GM19023 (cell line): ENCODE results near the gene ZNF831.

ENCODE experiments used
- ATAC-seq: cut with Tn5 transposase; IDR thresholded peaks from one replicate; pipeline ENCODE4 v1.9.1; 2021; ENCODE audit warnings: mild to moderate bottlenecking, moderate library complexity; ENCODE audit not compliant: unreplicated experiment

Gene ZNF831

DNA sequence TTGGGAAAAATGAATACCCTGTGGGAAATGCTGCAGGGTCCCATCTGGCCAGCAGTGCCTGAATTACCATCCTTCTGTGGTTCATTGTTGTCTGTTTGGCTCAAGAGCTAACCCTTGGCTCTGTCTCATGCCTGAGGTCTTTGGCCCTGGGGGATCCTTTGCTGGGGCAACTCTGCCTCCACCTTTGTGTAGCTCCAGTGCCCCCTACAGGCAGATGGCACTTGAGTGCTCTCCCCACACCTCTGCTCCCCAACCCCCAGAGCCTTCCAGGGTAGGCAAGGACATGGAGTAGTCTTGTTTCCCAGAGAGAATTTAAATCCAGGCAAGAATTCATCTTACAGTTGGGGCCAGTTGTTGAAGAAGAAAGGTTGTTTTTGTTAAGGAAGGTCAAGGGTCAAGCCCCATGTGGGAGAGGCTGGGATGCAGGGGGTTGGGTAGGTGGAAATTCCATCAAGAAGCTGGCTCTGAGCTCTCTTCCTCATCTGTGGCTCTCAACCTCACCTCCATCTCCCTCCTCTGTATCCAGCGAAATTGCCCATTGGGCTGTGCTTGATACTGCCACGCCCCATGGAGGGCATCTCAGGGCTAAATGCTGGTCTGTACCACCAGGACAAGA, 44.2 kb downstream of the ZNF831 start:
- ATAC-seq: no peak

DNA sequence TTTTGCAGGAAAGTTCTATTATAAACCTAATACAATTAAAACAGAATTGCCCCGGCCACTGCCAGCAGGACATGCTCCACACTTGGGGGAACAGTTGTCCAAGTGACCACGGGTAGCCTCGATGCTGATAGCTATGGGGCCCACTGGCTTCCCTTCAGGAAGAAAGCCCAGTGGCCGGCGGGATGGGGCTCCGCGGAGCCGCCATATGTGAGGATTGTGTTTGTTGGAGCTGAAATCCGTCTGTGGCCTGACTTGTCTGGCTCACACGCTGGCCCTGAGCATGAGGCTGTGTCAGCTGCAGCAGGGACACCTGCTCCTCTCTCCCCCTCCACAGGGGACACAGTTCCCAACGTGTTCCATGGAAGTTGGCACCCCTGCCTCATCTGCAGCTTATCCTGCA, 46.6 kb downstream of the ZNF831 start:
- ATAC-seq: no peak

DNA sequence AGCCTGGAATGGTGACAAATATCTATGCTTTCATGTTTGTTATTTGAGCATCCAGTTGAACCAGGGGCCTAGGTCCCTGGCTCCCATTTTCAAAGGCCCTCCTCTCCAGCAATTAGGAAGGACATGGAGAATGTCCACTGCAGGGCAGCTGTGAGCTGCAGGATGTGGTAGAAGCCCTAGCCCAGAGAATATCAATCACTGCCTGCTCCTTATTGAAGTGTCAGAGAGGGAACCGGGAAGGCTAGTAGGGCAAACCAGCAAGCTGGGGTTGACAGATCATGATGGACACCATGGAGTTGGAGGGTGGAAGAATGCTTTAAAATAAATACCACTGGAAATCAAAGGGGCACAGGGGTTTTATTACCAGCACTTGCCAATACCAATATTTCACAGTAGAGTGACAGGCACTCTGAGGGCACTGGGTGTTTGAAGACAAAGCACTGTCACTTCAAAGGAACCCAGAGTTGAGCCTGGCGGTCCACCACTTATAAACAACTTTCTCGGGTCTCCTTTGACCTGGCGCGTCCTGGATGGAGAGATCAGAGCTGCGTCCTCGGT, 47.7 kb downstream of the ZNF831 start:
- ATAC-seq: no peak

DNA sequence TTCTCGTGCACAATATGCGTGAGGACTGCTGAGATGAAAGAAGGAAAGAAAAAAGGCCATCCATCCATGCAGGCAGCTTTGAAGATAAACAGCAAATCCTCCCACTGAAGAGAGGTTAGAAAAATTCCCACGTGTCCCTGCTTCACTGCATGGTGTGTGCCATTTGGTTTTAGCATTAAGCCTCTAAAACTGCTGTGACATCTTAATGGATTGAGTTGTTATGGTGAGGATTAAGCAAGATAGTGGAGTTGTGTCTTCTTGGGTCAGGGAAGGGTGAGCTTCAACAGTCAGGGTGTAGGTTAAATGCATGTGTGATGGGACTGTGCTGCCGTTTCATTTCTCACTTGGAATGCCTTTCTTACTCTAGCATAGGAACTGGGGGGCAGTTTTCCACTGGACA, 50.5 kb downstream of the ZNF831 start:
- no peak for ATAC-seq

DNA sequence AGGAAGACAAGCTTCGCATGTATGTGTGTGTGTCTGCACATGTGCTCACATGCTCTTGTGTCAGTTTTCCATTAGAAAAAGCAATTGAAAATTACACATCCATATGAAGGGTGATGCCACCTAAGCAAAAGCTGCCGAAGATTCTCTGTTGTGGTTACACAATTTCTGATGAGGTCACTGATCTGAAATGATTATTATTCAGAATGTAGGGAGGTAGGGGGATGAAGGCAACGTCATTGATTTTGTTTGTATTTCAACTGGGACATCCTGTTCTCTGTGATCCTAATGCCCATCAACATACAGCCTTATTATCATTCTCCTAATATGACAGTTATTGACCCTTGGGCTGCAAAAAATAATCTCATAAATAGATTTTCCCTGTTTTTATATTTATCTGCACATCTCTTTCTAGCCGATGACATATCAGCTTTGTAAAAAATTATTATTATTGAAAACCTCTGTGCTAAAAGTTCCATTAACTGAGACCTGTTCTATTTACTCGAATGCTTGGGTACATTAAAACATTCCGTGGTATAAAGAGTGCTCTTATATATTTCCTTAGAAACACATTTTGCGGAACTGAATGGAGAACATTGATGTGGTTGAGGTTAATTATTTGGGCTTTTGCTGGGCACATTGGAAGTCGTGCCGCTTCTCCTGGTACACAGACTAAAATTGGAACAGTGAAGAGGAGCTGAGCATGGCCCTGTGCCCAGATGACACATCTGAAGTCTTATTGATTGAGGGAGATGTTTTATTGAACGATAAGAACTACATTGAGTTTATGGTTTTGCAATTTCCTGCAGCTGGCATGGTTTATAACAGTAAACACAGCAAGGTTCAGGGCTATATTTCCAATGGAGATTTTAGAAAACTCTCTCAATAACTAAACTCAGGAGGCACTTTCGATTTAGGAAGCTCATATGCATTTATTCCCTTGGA, 51.3 kb downstream of the ZNF831 start:
- ATAC-seq: no peak

DNA sequence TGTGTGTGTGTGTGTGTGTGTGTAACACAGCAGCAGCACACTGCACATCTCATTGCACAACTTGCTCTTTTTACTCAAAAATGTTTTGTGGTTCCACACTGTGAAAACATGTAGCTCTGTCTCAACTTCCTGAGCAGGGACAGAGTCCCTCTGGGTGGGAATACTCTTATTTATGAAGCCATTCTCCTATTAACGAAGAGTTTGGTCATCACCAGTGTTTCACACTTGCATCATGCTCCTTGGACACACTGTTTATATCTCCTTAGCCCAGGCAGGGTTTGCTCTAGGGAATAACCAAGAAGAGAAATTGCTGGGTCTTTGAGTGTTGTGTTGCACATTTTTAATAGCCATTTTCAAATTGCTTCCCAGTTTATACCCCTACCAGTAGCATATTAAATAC, 53.6 kb downstream of the ZNF831 start:
- no peak for ATAC-seq

DNA sequence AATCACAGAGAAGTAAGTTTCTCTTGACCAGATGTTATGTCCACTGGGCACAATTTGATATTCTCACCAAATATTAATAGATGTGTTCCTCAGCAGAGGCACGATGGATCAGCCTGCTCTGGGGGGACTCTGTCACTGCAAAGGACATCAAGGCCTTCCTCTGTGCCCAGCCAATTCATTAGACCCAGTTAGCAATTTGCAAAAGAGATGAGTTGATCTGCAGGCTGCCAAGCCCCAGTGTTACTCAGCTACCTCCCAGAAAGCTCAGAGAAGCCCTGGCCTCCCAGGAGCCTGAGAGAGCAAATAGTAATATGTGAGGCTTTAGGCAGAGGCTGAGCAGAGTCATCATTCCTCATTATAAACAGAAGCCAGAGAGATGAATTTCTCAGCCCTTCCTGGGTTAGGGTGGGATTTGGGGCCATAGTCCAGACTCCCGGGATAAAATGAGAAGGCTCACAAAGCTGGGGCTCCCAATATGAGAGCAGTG, 54.2 kb downstream of the ZNF831 start:
- no peak for ATAC-seq

DNA sequence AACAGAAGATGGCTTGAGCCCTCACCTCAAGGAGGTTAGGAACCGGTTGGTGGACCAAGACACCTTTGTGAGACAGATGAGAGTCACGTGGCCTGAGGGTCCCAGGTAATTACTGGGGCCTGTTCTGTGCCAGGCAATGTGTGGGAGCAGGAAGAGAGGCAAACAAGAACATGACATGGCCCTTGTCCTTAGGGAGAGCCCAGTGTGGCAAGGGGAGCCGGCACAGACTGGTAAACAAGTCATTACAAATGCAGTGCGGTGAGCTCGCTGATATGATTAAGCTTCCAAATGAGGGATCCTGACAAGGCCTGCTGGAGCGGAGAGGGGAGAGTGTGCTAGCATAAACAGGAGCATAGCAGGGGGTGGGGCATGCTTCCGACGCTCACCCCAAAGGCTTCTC, 55.6 kb downstream of the ZNF831 start:
- no peak for ATAC-seq

DNA sequence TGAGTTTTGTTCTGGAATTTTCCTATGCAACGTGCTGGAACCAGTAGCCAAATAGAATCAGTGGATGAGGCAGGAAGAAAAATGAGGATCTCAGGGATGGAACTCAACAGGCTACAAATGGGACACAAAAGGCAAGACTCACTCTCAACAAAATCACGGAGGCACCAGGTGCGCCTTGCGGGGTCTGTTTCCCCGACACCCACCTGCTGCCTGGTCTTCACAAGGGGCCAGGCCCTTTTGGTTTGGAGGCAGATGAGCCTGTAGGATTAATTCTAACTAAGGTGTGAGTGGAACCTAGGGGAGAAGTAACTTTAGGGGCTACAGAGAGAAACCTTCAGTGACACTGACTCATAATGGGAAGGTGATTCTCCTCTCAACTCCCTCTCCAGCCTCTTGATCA, 56.5 kb downstream of the ZNF831 start:
- ATAC-seq: no peak

DNA sequence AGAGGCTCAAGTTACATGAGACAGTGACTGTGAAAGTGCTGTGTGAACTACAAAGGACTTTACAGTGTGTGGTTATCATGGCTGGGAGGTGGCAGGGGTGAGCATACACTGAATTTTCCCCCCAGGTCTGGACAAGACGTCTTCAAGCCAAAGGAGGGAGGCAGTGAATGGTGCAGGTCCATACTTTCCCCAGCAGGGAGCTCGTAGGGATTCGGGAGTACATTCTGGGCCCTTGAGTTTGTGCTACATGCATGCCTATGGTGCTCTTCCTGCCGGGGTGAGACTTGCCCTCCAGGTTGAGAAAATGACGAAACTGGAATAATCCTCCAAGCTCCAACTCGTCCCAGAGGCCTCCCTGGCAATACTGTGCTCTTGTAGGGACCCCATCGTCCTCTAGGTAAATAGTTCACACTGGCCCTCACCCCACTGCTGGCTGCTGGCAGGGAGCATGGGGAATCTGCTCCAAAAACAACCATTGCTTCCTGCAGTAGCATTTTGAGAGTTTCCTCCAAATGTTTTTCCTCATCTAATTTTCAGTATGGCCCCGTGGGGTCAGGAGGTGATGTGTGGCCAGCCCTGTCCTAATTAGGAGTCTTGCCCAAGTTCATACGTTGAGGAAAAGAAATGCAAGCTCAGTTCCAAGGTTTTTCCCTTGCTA, 57.6 kb downstream of the ZNF831 start:
- no peak for ATAC-seq

DNA sequence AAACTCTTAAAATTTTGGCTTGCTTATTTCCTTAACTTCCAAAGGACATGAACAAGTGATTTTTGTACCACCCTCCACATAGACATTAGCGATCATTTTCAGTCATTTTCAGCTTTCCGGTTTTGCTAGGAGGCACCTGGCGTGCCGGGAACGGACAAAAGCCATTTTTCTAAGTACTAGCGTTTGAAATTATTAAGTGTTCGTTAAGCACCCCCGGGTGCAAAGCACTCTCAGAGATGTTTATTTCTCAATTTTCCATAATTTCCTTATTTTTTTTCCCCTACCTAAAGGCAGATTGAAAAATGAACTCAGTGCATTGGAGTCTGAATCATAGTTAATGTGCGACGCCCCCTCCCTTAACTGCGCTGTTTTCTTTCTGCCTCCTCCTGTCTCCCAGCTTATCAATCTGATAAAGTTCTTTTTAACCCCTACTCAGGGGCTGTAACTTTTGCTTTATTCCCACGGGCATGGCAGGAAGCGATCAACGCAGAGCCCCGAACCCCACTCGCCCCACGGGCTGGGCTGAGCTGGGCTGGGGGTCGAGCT, 58.2 kb downstream of the ZNF831 start:
- no peak for ATAC-seq

DNA sequence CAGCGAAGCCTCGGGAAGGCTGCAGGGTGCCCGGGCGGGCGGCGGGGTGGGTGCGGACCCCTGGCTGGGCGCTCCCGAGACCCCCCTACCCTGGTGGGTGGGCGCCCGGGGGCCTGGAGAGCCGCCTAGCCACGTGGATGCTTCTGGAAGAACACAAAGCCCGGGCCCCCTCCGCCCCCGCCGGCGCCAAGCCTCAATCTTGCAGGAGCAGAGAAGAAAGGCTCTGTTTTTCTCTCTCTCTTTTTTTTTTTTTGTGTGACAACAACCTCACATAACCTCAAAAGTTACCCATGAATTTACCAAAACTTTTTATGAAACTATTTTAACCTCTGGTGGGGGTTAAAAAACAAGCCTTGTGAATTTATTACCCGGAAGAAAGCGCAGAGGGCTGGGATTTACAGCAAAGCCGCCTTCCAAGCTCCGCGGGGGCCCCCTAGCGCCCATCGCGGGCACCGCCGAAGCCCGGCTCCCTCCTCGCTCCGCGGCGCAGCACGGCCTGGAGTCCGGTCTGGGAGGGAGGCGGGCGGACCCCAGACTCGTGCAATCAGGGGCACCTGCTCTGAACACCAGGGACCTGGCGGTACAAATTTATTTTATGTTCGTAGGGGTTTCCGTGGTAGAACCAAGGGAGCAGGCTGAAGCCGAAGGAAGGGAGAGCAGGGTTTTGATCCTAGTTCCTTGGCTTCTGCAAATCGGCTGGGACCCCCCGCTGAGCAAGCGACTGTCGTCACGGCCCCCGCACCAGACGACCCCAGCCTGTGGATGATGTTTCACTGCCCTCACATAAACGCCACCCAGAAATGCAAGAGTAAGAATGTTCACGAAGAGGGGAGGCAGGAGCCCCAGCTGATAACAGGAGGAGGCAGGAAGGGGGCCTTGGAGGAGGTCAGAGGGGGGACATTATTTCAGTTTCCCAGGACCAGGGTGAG, 58.9 kb downstream of the ZNF831 start:
- ATAC-seq: no peak

DNA sequence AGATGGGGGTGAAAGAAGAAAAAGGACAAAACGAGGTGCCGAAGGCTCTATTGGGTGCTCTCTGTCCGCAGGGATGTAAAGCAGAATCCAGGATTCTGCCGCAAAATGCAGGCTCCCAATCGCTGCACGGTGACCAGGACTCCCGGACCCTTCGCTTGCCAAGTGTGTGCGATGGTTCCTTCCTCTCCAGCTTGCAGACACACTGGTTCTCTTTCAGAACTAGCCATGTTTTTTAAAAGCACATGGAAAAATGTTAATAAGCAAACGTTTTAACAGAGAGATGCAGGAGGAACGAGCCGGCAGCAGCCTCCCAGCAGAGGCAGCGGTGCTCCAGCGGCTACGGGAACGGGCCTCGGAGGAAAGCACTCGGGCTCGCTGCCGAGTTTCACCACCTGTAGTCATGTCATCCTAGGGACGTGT, 59.6 kb downstream of the ZNF831 start:
- ATAC-seq: no peak

DNA sequence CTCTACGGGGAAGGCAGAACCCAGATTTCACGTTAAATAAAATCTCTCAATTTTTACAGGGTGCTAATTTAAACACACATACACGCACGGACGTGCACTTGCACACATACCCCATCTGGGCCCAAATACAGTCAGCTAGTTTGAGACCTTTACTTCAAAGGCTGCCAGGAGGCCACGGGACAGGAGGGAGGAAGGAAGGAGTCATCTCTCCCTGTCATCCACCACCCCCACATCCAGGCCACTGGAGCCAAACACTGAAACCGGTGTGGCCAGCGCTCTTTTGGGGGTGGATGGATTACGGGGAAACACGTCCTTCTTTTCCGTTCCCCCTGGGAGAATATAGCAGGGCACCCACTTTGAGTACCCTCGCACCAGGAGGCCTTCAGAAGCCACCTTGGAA, 60.1 kb downstream of the ZNF831 start:
- no peak for ATAC-seq

DNA sequence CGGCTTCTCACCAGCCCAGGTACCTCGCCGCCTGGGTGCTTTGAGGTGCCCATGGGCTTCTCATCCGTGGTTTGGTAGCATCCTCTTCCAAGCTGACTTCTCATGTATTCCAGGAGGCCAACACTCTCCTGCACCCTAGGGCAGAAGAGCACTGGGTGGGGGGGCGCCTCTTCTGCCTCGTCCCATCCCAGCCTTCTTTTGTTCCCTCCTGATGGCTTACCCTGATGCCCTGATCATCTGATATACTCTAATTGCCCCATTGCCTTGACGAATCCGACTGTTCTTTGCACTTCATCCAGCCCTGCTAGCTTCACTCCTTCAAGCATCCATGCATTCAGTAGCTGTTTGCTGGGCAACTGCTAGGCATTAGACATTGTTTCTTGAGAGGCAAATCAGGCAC, 60.6 kb downstream of the ZNF831 start:
- ATAC-seq: no peak

DNA sequence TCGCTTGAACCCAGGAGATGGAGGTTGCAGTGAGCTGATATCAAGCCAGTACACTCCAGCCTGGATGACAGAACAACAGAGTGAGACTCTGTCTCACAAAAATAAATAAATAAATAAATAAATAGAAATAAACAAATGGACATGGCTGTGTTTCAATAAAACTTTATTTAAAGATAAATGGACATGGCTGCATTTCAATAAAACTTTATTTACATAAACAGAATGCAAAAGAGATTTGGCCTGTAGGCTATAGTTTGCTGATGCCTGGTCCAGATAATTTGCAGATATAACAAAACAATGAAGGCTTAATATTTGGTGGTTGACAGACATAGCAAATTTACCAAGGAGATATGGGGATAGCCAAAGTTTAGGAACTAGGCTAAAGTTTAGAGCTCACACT, 66.8 kb downstream of the ZNF831 start:
- no peak for ATAC-seq

DNA sequence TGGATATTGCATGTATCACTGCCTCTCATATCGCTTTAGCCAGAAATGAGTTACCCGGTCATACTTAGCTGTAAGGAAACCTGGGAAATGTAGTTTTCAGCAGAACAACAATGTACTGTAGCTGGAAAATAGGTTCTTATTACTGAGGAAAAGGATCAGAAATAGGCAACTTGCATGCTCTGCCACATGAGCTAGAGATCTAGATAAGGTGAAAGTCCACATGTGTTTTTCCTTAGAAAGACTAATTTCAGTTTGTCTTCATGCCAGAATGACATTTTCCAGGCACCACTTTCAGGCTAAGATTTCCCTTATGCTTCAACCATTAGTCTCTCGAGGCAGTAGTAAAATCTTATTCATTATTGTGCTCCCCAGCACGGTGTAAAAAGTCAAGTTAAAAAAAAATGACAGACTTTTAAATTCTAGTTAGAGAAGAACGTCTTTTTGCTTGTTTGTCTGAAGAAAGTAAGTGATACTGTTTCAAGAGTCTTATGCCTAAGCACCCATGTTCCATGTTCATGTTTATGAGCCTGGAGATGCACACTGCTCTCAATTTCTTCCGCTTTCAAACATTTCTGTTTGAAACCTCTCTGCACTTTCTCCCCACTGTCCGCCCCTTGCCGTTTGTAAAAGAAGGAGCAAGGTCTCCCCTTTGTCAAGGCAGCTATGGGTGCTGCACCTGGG, 67.6 kb downstream of the ZNF831 start:
- no peak for ATAC-seq

DNA sequence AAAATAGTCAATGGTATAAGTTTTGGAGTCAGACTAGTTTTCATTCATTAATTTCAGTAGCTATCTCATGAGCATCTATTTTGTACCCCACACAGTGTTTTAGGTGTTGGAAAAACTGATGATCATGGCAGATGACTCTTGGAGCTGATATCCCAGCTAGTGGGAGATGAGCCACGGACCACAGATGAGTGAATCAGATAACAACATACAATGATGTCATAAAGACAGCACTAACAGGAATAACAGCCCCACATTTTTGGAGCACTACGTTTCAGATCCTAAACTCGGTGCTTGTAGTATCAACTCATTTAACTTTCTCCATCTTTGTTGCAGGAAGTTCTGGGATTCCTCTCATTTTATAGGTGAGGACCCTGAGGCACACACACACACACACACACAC, 69.0 kb downstream of the ZNF831 start:
- no peak for ATAC-seq

DNA sequence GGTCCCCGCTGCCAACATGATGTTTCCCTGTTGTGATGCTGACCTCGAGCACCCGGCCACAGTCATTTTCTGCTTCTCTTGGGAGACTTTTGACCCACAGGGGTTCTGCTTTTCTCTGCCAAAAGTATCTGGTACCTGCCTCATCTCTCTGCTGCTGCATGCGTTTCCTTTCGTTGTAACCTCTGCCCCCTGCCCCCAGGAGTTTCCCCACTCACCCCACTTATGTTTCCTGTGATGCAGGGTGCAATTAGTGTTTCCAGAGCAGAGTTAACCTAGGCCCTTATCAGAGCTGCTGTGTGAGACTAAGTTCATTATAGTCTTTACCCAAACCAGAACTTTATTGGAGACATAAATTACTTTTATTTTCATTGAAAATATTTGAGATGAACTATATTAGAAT, 71.6 kb downstream of the ZNF831 start:
- no peak for ATAC-seq

DNA sequence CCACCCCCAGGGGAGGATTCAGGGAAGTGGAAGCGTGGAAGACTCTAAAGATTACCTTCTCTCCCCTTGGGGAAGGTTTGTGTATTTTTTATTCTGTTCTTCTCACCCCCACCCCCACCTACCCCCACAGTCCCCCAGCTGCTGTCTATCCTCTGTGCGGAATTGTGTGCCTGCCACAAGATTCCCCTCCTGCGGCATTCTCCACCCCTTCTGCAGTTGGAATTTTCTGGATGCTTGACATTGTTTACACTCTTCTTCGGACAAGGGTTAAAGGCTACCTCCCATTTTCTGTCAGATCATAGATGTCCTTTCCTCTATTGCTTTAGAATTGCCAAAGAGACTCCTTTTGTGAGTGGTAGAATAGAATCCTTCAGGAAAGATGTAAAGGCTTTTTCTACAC, 76.4 kb downstream of the ZNF831 start:
- ATAC-seq: no peak
